ENCODE results near the gene SLC25A21. TPM values are rescaled to one million over a fixed set of nuclear protein-coding genes. Genes with fewer than 3 reads are reported as not detected.
"Not testable (repeated sequence)": the region's sequence is repeated elsewhere in the genome, so short reads cannot be mapped to it uniquely, and the experiment has no call there.

The SLC25A21 gene
- total RNA-seq, 1 experiment from 2014 or later, result 1.8 TPM

GRCh38 chr14:36863271-36863670, 309.1 kb downstream of the SLC25A21 start:
- no peaks in the 10 kb centered on the region for H3K9me3 ChIP-seq
- no peak for DNase-seq
- H3K36me3 ChIP-seq, result no peaks in the 10 kb centered on the region
- H3K27me3 ChIP-seq, result no peaks in the 10 kb centered on the region
- no peak overlapping the region for H3K4me3 ChIP-seq

GRCh38 chr14:36862237-36862636, 310.2 kb downstream of the SLC25A21 start:
- not testable (repeated sequence) for H3K9me3 ChIP-seq, DNase-seq, H3K4me3 ChIP-seq, H3K27me3 ChIP-seq, H3K36me3 ChIP-seq

- no peak for DNase-seq
- H3K9me3 ChIP-seq, result no peaks in the 10 kb centered on the region
- no peaks in the 10 kb centered on the region for H3K36me3 ChIP-seq
- no peaks in the 10 kb centered on the region for H3K27me3 ChIP-seq
- H3K4me3 ChIP-seq, result no peak overlapping the region
Measured at GRCh38 chr14:36860831-36861230, 311.6 kb downstream of the SLC25A21 start.

GRCh38 chr14:36859119-36859518, 313.3 kb downstream of the SLC25A21 start:
- H3K27me3 ChIP-seq, result no peaks in the 10 kb centered on the region
- no peak for DNase-seq
- H3K9me3 ChIP-seq, result no peaks in the 10 kb centered on the region
- H3K4me3 ChIP-seq, result no peak overlapping the region
- no peaks in the 10 kb centered on the region for H3K36me3 ChIP-seq

GRCh38 chr14:36857842-36858445, 314.5 kb downstream of the SLC25A21 start:
- H3K36me3 ChIP-seq, result no peaks in the 10 kb centered on the region
- no peak for DNase-seq
- H3K9me3 ChIP-seq, result no peaks in the 10 kb centered on the region

GRCh38 chr14:36857136-36857535, 315.3 kb downstream of the SLC25A21 start:
- DNase-seq, result no peak
- Histone ChIP-seq H3K4me3 (no peak overlapping the region), H3K9me3 (no peaks in the 10 kb centered on the region), H3K27me3 (no peaks in the 10 kb centered on the region), H3K36me3 (no peaks in the 10 kb centered on the region)

More at GRCh38 chr14:36857842-36858445, 314.5 kb downstream of the SLC25A21 start:
- H3K27me3 ChIP-seq, result no peaks in the 10 kb centered on the region
- no peak overlapping the region for H3K4me3 ChIP-seq

GRCh38 chr14:36856095-36856878, 316.1 kb downstream of the SLC25A21 start:
- Histone ChIP-seq H3K27me3 (no peaks in the 10 kb centered on the region), H3K36me3 (no peaks in the 10 kb centered on the region), H3K9me3 (no peaks in the 10 kb centered on the region), H3K4me3 (no peak overlapping the region)
- no peak for DNase-seq

GRCh38 chr14:36855396-36855795, 317.0 kb downstream of the SLC25A21 start:
- H3K27me3 ChIP-seq, result no peaks in the 10 kb centered on the region
- no peaks in the 10 kb centered on the region for H3K9me3 ChIP-seq
- no peak overlapping the region for H3K4me3 ChIP-seq
- H3K36me3 ChIP-seq, result no peaks in the 10 kb centered on the region
- DNase-seq, result no peak

GRCh38 chr14:36852981-36853691, 319.3 kb downstream of the SLC25A21 start:
- H3K36me3 ChIP-seq, result no peaks in the 10 kb centered on the region
- H3K9me3 ChIP-seq, result no peaks in the 10 kb centered on the region
- DNase-seq, result peak; percentile 2
- H3K4me3 ChIP-seq, result no peak overlapping the region
- no peaks in the 10 kb centered on the region for H3K27me3 ChIP-seq

- H3K9me3 ChIP-seq, result no peaks in the 10 kb centered on the region
- no peak for DNase-seq
- H3K27me3 ChIP-seq, result no peaks in the 10 kb centered on the region
- no peak overlapping the region for H3K4me3 ChIP-seq
- no peaks in the 10 kb centered on the region for H3K36me3 ChIP-seq
Measured at GRCh38 chr14:36848213-36848612, 324.2 kb downstream of the SLC25A21 start.

GRCh38 chr14:36847366-36847765, 325.0 kb downstream of the SLC25A21 start:
- no peaks in the 10 kb centered on the region for H3K36me3 ChIP-seq
- H3K27me3 ChIP-seq, result no peaks in the 10 kb centered on the region
- DNase-seq, result no peak
- H3K4me3 ChIP-seq, result no peak overlapping the region
- no peaks in the 10 kb centered on the region for H3K9me3 ChIP-seq

GRCh38 chr14:36845356-36846012, 326.9 kb downstream of the SLC25A21 start:
- Histone ChIP-seq H3K4me3 (no peak overlapping the region), H3K9me3 (no peaks in the 10 kb centered on the region), H3K27me3 (no peaks in the 10 kb centered on the region), H3K36me3 (no peaks in the 10 kb centered on the region)
- DNase-seq, result peak; percentile 9

GRCh38 chr14:36844443-36845195, 327.8 kb downstream of the SLC25A21 start:
- Histone ChIP-seq H3K9me3 (no peaks in the 10 kb centered on the region), H3K36me3 (no peaks in the 10 kb centered on the region), H3K4me3 (no peak overlapping the region), H3K27me3 (no peaks in the 10 kb centered on the region)
- DNase-seq, result no peak

GRCh38 chr14:36843410-36843809, 329.0 kb downstream of the SLC25A21 start:
- no peak for DNase-seq
- H3K36me3 ChIP-seq, result no peaks in the 10 kb centered on the region
- H3K9me3 ChIP-seq, result no peaks in the 10 kb centered on the region
- no peaks in the 10 kb centered on the region for H3K27me3 ChIP-seq
- no peak overlapping the region for H3K4me3 ChIP-seq

- no peaks in the 10 kb centered on the region for H3K36me3 ChIP-seq
- no peak for DNase-seq
- no peak overlapping the region for H3K4me3 ChIP-seq
- no peaks in the 10 kb centered on the region for H3K27me3 ChIP-seq
- no peaks in the 10 kb centered on the region for H3K9me3 ChIP-seq
Measured at GRCh38 chr14:36835128-36835527, 337.3 kb downstream of the SLC25A21 start.

- H3K36me3 ChIP-seq, result no peaks in the 10 kb centered on the region
- no peak overlapping the region for H3K4me3 ChIP-seq
- DNase-seq, result no peak
- no peaks in the 10 kb centered on the region for H3K27me3 ChIP-seq
- no peaks in the 10 kb centered on the region for H3K9me3 ChIP-seq
Measured at GRCh38 chr14:36834293-36834692, 338.1 kb downstream of the SLC25A21 start.

Data from MG63 (cell line).